ENCODE data around the gene PROSER1.

- no peak for TF ChIP-seq CTCF (IDR thresholded peaks at IDR 0.05)
- no peak for TF ChIP-seq POLR2A (IDR thresholded peaks at IDR 0.05)
Measured at GRCh38 chr13:39062004-39062403, 24.1 kb upstream of the PROSER1 start.

Data from testis (tissue), 2 donors.